CD4-positive, alpha-beta memory T cell (primary cell): ENCODE data around the gene RPRD1B. TPM values are rescaled to one million over a fixed set of nuclear protein-coding genes. Genes with fewer than 3 reads are reported as not detected.

Experiments used
- CTCF ChIA-PET: fragments of 350-600 bp; sonication (Branson Sonifier 250); formaldehyde crosslinking; loops from one replicate; lab custom pipeline; 2021; ENCODE audit warnings: inconsistent platforms; ENCODE audit not compliant: partially characterized antibody; lab: Charles Lee
- POLR2A ChIA-PET: fragments of 350-600 bp; sonication (Branson Sonifier 250); formaldehyde crosslinking; loops from one replicate; lab custom pipeline; 2021; ENCODE audit not compliant: partially characterized antibody; lab: Charles Lee
- DNase-seq, 5 donors: peaks; one replicate each; pipeline versions ENCODE4 v3.0.0 to v3.0.0-alpha.2; 2020 to 2022; ENCODE audit warnings: mixed read lengths in 1 of 5
- H3K27ac ChIP-seq: one replicate; pipeline ENCODE4 v1.7.0; 2013; ENCODE audit warnings: low read depth, low read length
- H3K27me3 ChIP-seq: 2 replicates; pipeline ENCODE4 v1.7.0; 2013; ENCODE audit warnings: mild to moderate bottlenecking, low read length, moderate library complexity; ENCODE audit not compliant: insufficient read depth
- H3K36me3 ChIP-seq: 2 replicates; pipeline ENCODE4 v1.7.0; 2013; ENCODE audit warnings: mild to moderate bottlenecking, low read length, moderate library complexity; ENCODE audit not compliant: insufficient read depth
- H3K4me1 ChIP-seq: 2 replicates; pipeline ENCODE4 v1.7.0; 2013; ENCODE audit warnings: mild to moderate bottlenecking, low read length, moderate library complexity; ENCODE audit not compliant: insufficient read depth
- H3K4me3 ChIP-seq, 2 donors: one replicate each; pipeline ENCODE4 v1.7.0; 2013; ENCODE audit warnings: low read length in 2 of 2, mild to moderate bottlenecking in 1 of 2
- H3K9me3 ChIP-seq, 2 donors: one replicate each; pipeline ENCODE4 v1.7.0; 2013; ENCODE audit warnings: low read length in 2 of 2, control low read depth in 1 of 2; ENCODE audit not compliant: control insufficient read depth in 1 of 2
- H3K27ac Mint-ChIP-seq, 7 donors: one replicate each; pipeline ENCODE4 v1.8.0; 2020 to 2021; ENCODE audit warnings: mixed read lengths in 7 of 7, mild to moderate bottlenecking in 6 of 7, inconsistent platforms in 3 of 7, moderate library complexity in 3 of 7
- H3K27me3 Mint-ChIP-seq, 2 donors: one replicate each; pipeline ENCODE4 v1.8.0; 2020 to 2021; ENCODE audit warnings: mixed read lengths in 2 of 2
- H3K36me3 Mint-ChIP-seq, 2 donors: one replicate each; pipeline ENCODE4 v1.8.0; 2020 to 2021; ENCODE audit warnings: mixed read lengths in 2 of 2, inconsistent platforms in 1 of 2, mild to moderate bottlenecking in 1 of 2
- H3K4me1 Mint-ChIP-seq, 4 donors: one replicate each; pipeline ENCODE4 v1.8.0; 2020 to 2021; ENCODE audit warnings: mixed read lengths in 4 of 4, mild to moderate bottlenecking in 1 of 4
- H3K4me3 Mint-ChIP-seq, 8 donors: one replicate each; pipeline ENCODE4 v1.8.0; 2020 to 2021; ENCODE audit warnings: mixed read lengths in 8 of 8, mild to moderate bottlenecking in 7 of 8, moderate library complexity in 6 of 8, inconsistent platforms in 3 of 8
- H3K9me3 Mint-ChIP-seq, 8 donors: one replicate each; pipeline ENCODE4 v1.8.0; 2020 to 2021; ENCODE audit warnings: mixed read lengths in 8 of 8, mild to moderate bottlenecking in 5 of 8, inconsistent platforms in 3 of 8, moderate library complexity in 1 of 8
- intact Hi-C: fragments of 100-400 bp; cut with micrococcal nuclease; formaldehyde crosslinking; loops from one replicate; pipeline ENCODE4 v1.15.1; 2023
- polyA plus RNA-seq, 2 donors: library from polyadenylated mRNA; unstranded; fragments of 300-500 nt; fragmentation: Illumina TruSeq; gene quantifications; one replicate each; pipeline ENCODE4 v1.2.3, GENCODE V29; 2021
- total RNA-seq, 2 experiments: library from RNA; stranded (reverse); gene quantifications; one replicate each; pipeline ENCODE4 v1.2.3, GENCODE V29; 2021

The RPRD1B gene
- total and polyA plus RNA-seq, 4 experiments from 2014 or later: 3.7 to 43.8 (median 24.7) TPM

GRCh38 chr20:38024496-38024895 is 9.1 kb upstream of the RPRD1B start:
- Histone ChIP-seq H3K4me1 (peaks cover 6% of the 10 kb centered on the region), H3K4me3 (no peak overlapping the region), H3K36me3 (no peaks in the 10 kb centered on the region), H3K27me3 (no peaks in the 10 kb centered on the region), H3K9me3 (no peaks in the 10 kb centered on the region), H3K27ac (no peak overlapping the region)
- no peaks in the 10 kb centered on the region for H3K9me3 Mint-ChIP-seq
- peaks cover 24 to 25% of the 10 kb centered on the region in 2 donors for H3K36me3 Mint-ChIP-seq
- no peaks in the 10 kb centered on the region for H3K27me3 Mint-ChIP-seq
- POLR2A ChIA-PET: no interaction called here
- CTCF ChIA-PET: no interaction called here
- H3K27ac Mint-ChIP-seq: no peak overlapping the region
- no peak overlapping the region for H3K4me3 Mint-ChIP-seq
- H3K4me1 Mint-ChIP-seq: peaks cover 42 to 65% (median 52%) of the 10 kb centered on the region in 4 donors
- DNase-seq: no peak
- intact Hi-C loops: no loop called here

- Histone ChIP-seq H3K4me3 (no peak overlapping the region), H3K36me3 (no peaks in the 10 kb centered on the region), H3K27ac (no peak overlapping the region), H3K4me1 (peaks cover 40% of the 10 kb centered on the region), H3K9me3 (no peaks in the 10 kb centered on the region), H3K27me3 (no peaks in the 10 kb centered on the region)
- ChIA-PET CTCF (no interaction called here), POLR2A (no interaction called here)
- Mint-ChIP-seq H3K9me3 (no peaks in the 10 kb centered on the region), H3K4me3 (peak overlapping the region in 3 of 8 donors; percentile 5 to 65 (median 42)), H3K36me3 (peaks cover 23 to 30% of the 10 kb centered on the region in 2 donors), H3K4me1 (peaks cover 46 to 69% (median 58%) of the 10 kb centered on the region in 4 donors), H3K27ac (peak overlapping the region in 1 of 7 donors; percentile 62), H3K27me3 (no peaks in the 10 kb centered on the region)
- DNase-seq: no peak
- intact Hi-C loops: no loop called here
These were observed 4.1 kb upstream of the RPRD1B start for GRCh38 chr20:38029453-38029852.

GRCh38 chr20:38031957-38032356 is 1.6 kb upstream of the RPRD1B start:
- peak overlapping the region in 1 of 2 donors; percentile 96 for H3K4me3 ChIP-seq
- POLR2A ChIA-PET: no interaction called here
- no peak overlapping the region for H3K27ac ChIP-seq
- CTCF ChIA-PET: interaction anchor here (0.7 kb wide), 1 partner anchor 21 kb away, joined by 5 read pairs; no protein-coding TSS in a partner anchor
- DNase-seq: no peak
- H3K27me3 ChIP-seq: no peaks in the 10 kb centered on the region
- peaks cover 63% of the 10 kb centered on the region for H3K4me1 ChIP-seq
- H3K9me3 ChIP-seq: no peaks in the 10 kb centered on the region
- peak overlapping the region; percentile 95 to 100 (median 98) for H3K4me3 Mint-ChIP-seq
- peaks cover 14 to 34% of the 10 kb centered on the region in 2 donors for H3K36me3 Mint-ChIP-seq
- no peaks in the 10 kb centered on the region for H3K36me3 ChIP-seq
- H3K27me3 Mint-ChIP-seq: no peaks in the 10 kb centered on the region
- H3K4me1 Mint-ChIP-seq: peaks cover 53 to 85% (median 64%) of the 10 kb centered on the region in 4 donors
- H3K9me3 Mint-ChIP-seq: no peaks in the 10 kb centered on the region
- H3K27ac Mint-ChIP-seq: peak overlapping the region; percentile 86 to 100 (median 99)
- intact Hi-C loops: loop anchor here (10.0 kb wide), 1 partner anchor 413 kb away; no protein-coding TSS in a partner anchor

GRCh38 chr20:38032585-38033329 is 789 bp upstream of the RPRD1B start:
- no peaks in the 10 kb centered on the region for H3K36me3 ChIP-seq
- H3K27ac ChIP-seq: peak overlapping the region; percentile 97
- CTCF ChIA-PET: interaction anchor here (0.7 to 1.3 kb wide), 3 partner anchors 11 to 23 kb away, joined by 3 to 5 read pairs (median 4); no protein-coding TSS in a partner anchor
- Mint-ChIP-seq H3K27ac (peak overlapping the region; percentile 99 to 100 (median 99)), H3K36me3 (peaks cover 19 to 40% of the 10 kb centered on the region in 2 donors), H3K27me3 (no peaks in the 10 kb centered on the region), H3K4me1 (peaks cover 59 to 92% (median 70%) of the 10 kb centered on the region in 4 donors), H3K4me3 (peak overlapping the region; percentile 95 to 100 (median 98)), H3K9me3 (no peaks in the 10 kb centered on the region)
- intact Hi-C loops: loop anchor here (10.0 kb wide), 1 partner anchor 412 kb away; no protein-coding TSS in a partner anchor
- no peak for DNase-seq
- H3K27me3 ChIP-seq: no peaks in the 10 kb centered on the region
- H3K4me3 ChIP-seq: peak overlapping the region; percentile 74 to 96
- H3K9me3 ChIP-seq: no peaks in the 10 kb centered on the region
- H3K4me1 ChIP-seq: peaks cover 71% of the 10 kb centered on the region
- POLR2A ChIA-PET: interaction anchor here (0.9 to 1.9 kb wide), 7 partner anchors 10 to 505 kb away, joined by 3 to 5 read pairs (median 3); partner anchors contain the start of genes BLCAP and RALGAPB

GRCh38 chr20:38034108-38034649 is 633 bp downstream of the RPRD1B start:
- Mint-ChIP-seq H3K27me3 (no peaks in the 10 kb centered on the region), H3K9me3 (no peaks in the 10 kb centered on the region), H3K36me3 (peaks cover 10 to 41% of the 10 kb centered on the region in 2 donors), H3K4me1 (peaks cover 48 to 80% (median 59%) of the 10 kb centered on the region in 4 donors), H3K4me3 (peak overlapping the region; percentile 95 to 100 (median 98)), H3K27ac (peak overlapping the region; percentile 99 to 100 (median 99))
- H3K4me3 ChIP-seq: peak overlapping the region; percentile 74 to 96
- CTCF ChIA-PET: interaction anchor here (0.7 to 1.3 kb wide), 2 partner anchors 22 to 23 kb away, joined by 3 read pairs; no protein-coding TSS in a partner anchor
- H3K36me3 ChIP-seq: no peaks in the 10 kb centered on the region
- POLR2A ChIA-PET: interaction anchor here (0.6 to 1.9 kb wide), 6 partner anchors 9 to 438 kb away, joined by 3 to 5 read pairs (median 4); partner anchors contain the start of gene RALGAPB
- intact Hi-C loops: loop anchor here (10.0 kb wide), 1 partner anchor 411 kb away; no protein-coding TSS in a partner anchor
- H3K9me3 ChIP-seq: no peaks in the 10 kb centered on the region
- H3K4me1 ChIP-seq: peaks cover 73% of the 10 kb centered on the region
- DNase-seq: no peak
- peak overlapping the region; percentile 97 for H3K27ac ChIP-seq
- no peaks in the 10 kb centered on the region for H3K27me3 ChIP-seq

GRCh38 chr20:38034961-38035360 is 1.4 kb downstream of the RPRD1B start:
- CTCF ChIA-PET: no interaction called here
- H3K36me3 Mint-ChIP-seq: peaks cover 5 to 44% of the 10 kb centered on the region in 2 donors
- POLR2A ChIA-PET: no interaction called here

More at GRCh38 chr20:38034961-38035360, 1.4 kb downstream of the RPRD1B start:
- no peak for DNase-seq
- intact Hi-C loops: loop anchor here (10.0 kb wide), 1 partner anchor 410 kb away; no protein-coding TSS in a partner anchor
- no peaks in the 10 kb centered on the region for H3K27me3 ChIP-seq
- H3K4me1 Mint-ChIP-seq: peaks cover 43 to 76% (median 54%) of the 10 kb centered on the region in 4 donors
- H3K4me1 ChIP-seq: peaks cover 66% of the 10 kb centered on the region
- H3K9me3 Mint-ChIP-seq: no peaks in the 10 kb centered on the region
- H3K27me3 Mint-ChIP-seq: no peaks in the 10 kb centered on the region
- peak overlapping the region; percentile 74 to 96 for H3K4me3 ChIP-seq
- no peaks in the 10 kb centered on the region for H3K9me3 ChIP-seq
- peak overlapping the region; percentile 77 to 100 (median 99) for H3K27ac Mint-ChIP-seq
- peak overlapping the region; percentile 95 to 100 (median 98) for H3K4me3 Mint-ChIP-seq
- H3K36me3 ChIP-seq: peaks cover 3% of the 10 kb centered on the region
- peak overlapping the region; percentile 97 for H3K27ac ChIP-seq
